GM18502 (cell line): ENCODE data around the gene LARGE1.
"Not testable (repeated sequence)": the region's sequence is repeated elsewhere in the genome, so short reads cannot be mapped to it uniquely, and the experiment has no call there.

Source experiments
- ATAC-seq: cut with Tn5 transposase; IDR thresholded peaks from one replicate; pipeline ENCODE4 v1.9.1; 2021; ENCODE audit warnings: mild to moderate bottlenecking; ENCODE audit not compliant: unreplicated experiment, poor library complexity

LARGE1 gene

DNA sequence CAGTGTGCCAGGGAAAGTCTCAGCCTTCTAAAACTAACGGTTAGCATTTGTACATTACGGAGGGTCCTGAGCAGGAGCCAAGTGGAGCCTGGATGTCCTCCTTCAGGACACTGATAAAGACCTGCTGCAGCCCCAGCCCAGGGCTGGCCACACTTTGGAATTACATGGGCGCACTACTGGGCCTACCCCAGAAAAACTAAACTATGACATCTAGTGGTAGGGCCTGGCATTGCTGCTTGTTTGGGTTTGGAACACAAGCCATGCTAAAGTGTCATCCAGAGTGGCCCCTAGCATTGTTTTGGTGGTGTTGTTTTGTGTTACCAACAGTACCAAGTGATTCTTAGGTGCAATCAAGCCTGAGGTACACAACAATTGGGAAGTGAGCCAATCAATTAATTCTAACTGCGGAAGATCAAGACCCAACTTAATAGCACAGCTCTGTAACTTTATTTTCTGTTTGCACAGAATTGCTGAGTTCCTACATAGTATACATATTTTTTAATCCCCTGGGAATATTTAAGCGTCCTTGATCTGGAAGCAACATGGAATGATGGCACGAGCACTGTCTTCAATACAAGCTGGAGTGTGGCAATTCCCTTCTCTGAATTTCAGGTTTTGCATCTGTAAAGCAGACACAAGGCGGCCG lies 340.7 kb downstream of the LARGE1 start:
- peak; percentile 49 for ATAC-seq

DNA sequence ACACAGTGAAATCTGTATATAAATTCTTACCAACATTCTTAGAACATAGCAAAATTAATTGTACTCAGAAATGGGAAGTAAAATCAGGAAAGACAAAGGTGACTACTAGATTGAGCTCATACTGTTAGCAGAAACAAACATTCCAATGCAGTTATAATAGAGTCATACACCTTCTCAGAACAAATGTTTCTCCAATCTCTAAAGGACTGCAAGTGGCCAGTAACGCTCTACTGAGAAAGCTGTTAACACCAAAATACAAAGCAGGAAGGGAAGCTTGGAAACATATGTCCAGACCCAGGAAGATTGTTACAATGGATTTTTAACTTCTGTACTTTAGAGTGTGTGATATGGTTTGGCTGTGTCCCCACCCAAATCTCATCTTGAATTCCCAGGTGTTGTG lies 341.5 kb downstream of the LARGE1 start:
- ATAC-seq, result no peak

DNA sequence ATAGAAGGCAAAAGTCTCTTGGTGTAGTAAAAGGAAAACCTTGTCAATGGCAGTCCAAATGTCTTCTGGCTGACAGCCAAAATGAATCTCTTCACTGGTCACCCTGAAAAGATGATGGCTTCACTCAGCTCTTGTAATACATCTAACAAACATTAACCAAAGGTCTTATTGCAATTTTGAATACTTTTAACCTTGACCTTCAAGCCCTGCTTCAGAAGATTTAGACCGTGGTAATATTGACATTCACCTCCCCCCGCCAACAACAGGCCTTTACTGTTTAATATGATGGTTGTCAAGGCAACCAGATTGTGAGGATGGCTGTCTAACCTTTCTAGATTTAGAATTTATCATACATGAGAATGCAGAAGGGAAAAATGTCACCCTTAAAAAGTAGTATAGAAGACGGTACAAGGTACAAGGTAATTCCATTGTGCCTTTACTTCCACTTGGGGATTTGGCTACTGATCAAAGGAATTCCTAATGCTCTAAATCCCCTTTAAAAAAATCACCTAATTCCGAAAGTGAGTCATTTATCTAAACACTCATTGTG lies 342.3 kb downstream of the LARGE1 start:
- ATAC-seq, result no peak

DNA sequence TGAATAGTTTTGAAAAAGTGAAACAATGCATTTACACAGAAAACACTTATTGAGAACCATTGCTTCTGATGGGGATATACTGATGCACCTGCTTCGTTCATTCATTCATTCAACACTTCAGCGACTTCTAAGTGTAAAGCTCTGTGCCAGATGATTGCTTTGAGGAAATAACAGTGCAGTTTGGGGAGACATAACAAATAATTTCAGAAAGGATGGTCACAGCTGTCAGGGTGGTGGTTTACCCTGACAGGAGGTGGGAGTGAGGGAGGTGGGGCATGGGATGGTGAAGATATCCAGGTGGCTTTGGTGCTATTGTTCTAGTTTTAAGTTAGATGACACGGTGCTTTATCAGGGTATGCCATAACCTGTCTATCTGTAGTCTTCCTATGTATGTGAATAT lies 344.1 kb downstream of the LARGE1 start:
- ATAC-seq, result no peak

DNA sequence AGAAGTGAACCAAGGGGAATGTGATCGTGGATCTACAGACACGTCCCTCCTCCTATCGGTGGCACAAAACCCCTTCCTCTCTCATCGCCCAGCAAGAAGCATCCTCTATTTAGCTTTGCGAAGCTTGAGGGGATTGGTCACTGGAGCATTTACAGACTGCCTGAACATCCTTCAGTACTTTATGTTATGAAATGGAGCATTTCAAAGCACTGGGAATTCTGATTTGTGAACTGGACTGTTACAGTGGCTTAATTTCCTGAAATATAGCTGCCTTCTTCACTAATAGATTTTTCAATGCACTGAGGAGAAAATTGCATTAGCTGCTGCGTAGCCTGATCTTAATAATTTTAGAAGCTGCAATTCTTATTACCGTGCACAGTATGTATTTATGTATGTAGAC lies 344.5 kb downstream of the LARGE1 start:
- ATAC-seq, result no peak

DNA sequence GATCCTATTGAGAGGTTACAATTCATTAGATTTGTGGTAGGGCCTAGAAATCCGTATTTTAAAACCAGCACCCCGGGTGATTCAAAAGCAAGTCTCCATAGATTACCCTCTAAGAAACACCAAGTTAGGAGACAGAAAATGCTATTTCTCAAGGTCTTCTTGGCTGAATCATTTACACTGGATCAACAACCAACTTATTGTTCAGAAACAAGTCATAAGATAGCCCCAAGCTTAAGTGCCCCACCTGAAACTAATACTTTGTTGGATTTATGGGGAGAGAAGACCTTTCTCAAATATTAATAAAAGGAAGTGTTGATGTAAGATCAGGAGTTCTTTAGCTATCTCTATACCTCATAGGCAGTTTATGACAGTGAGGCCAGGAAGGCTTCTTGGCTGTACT lies 345.2 kb downstream of the LARGE1 start:
- ATAC-seq, result no peak

DNA sequence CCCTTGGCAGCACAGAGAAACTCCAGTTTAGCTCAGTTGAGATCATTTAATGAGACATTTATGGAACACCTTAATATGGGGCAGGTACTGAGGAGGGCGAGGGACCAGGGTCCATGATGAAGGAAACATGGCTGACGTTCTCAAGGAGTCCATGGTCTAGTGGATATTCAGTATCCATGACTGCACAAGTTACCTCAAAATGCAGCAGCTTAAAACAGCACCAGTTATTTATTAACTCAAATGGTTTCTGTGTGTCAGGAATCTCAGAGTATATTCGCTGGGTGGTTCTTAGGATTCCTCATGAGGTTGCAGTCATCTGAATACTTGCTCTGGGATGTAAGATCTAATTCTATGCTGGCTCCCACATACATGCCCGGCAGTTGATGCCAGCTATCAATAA lies 346.8 kb downstream of the LARGE1 start:
- no peak for ATAC-seq

DNA sequence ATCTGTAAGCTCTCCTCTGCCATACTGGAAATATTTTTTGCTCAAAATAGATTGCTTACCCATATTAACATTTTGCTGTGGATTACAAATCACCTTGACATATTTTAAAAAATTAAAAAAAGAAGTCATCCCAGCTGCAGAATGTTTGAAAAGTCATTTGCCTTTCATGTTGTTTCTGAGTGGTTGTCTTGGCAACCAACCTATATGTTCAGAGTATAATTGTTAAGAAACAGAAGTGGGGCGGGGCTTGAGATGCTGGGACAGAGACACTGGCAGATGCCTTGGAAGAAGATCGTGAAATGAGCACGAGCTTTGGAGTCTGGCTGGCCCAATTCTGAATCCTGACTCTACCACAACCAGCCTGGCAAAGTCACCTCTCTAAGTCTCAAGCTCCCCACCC lies 348.2 kb downstream of the LARGE1 start:
- no peak for ATAC-seq

DNA sequence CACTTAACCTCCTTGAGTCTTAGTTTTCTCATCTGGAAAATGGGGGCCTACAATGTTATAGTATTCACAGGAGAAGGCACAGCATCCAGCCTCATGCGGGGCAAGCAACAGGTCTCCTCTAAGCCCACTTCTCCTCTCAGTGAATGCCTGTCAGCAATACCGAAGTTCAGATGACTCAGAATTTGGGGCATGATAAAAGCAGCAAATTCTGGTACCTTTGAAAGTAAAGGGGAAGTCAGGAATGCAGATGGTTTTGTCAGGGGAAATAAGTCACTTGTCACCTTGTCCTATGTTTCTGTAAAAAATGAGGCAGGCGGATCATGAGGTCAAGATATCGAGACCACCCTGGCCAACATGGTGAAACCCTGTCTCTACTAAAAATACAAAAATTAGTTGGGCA lies 350.2 kb downstream of the LARGE1 start:
- no peak for ATAC-seq

DNA sequence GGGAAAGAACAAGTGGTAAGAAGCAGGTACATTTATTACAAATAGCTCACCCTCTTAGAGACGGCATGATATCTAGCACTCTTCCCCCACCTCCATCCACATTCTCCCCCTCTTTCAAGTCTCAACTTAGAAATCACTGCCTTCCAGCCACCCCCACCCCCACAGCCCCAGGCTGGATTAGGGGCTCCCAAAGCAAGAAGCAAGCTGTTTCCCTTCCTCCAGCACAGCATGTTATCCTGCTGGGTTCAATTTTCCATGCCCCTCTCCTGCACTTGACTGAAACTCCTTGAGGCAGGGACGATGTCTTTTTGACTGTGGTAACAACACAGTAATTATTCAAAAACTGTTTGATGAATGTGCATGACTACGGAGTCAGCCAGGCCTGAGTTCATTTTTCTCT lies 350.7 kb downstream of the LARGE1 start:
- no peak for ATAC-seq

DNA sequence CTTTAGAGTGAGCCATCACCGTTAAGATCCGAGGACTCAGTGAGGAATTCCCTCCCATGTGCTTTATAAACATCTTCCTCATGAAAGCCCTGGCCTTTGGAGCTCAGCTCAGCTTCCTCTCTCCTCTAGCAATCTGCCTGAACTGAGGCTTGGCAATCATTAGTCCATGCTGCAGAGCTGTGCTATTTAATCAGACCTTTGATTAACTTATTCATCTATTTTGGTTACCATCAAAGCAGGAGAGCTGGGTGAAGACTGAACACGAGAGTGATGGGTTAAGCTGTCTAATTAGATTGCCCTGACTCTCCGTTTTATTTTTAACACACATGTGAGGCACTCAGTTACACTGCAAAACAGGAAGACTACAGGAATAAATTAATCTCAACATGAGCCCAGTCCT lies 351.3 kb downstream of the LARGE1 start:
- no peak for ATAC-seq

DNA sequence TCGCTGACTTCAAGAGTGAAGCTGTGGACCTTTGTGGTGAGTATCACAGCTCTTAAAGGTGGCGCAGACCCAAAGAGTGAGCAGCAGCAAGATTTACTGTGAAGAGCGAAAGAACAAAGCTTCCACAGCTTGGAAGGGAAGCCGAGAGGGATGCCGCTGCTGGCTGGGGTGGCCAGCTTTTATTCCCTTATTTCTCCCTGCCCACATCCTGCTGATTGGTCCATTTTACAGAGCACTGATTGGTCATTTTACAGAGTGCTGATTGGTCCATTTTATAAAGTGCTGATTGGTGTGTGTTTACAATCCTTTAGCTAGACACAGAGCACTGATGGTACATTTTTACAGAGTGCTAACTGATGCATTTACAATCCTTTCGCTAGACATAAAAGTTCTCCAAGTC lies 353.8 kb downstream of the LARGE1 start:
- ATAC-seq, result not testable (repeated sequence)

DNA sequence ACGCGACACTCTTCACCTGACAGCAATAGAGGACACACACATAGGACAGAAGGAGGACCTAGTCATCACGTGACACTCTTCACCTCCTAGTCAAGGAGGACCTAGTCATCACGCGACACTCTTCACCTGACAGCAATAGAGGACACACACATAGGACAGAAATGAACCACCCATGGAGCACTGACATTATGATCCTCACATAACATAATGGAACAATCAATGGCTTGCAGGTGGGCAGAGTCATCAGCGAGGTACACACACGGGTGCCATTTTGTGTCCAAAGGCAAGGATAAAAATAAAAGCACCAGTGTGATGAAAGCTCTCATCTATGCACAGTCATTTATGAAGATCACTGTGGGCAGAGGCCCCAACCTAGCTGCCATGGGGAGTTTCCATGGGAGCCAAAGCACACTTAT lies 354.7 kb downstream of the LARGE1 start:
- no peak for ATAC-seq

DNA sequence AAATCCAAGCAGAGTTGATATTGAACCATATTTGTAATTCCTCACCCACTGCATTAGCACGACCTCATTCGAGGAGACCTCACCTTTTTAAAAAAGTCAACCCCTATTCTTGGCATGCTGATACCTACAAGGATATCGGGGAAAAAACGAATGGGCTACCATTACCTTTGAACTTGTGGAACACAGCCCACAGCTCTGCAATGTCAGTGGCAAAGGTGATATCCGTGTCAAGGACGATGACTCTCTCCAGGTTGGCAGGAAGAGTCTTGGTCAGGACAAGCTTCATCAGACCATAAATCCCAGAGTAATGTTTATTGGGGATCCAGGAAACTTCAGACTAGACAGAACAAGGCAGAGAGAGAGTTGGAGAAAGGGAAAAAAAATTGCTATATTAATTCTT lies 355.6 kb downstream of the LARGE1 start:
- ATAC-seq, result no peak

DNA sequence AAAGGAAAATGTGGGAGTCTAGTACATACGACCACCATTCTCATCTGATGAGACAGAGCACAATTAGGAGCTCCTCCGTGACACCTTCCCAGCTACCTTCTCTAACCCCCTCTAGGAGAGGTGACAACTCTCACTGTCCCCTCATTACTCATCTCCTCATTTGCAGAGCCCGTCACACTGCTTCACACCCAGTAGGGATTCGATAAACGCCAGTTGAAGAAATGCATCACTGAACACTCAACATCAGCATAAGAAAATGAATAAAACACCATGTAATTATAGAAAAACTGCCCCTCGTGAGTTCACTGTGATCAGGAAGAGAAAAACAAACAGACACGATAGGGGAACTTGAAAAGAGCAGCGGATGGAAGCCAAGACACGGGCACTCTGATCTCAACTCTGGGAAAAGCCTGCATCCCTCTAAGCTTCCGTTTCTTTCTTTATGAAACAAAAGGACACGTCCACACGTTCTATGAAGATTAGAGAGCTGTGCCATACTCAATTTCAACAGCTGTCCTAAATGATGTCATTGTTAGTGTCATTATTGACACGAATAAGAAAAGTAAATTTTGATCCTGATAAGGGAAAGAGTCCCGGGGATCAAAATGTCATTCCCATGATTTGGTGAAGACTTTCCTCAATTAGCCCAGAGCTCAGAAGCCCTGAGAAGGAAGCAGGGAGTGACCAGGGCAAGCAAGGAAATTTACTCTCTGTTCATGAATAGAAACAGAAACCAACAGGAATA lies 356.9 kb downstream of the LARGE1 start:
- no peak for ATAC-seq

DNA sequence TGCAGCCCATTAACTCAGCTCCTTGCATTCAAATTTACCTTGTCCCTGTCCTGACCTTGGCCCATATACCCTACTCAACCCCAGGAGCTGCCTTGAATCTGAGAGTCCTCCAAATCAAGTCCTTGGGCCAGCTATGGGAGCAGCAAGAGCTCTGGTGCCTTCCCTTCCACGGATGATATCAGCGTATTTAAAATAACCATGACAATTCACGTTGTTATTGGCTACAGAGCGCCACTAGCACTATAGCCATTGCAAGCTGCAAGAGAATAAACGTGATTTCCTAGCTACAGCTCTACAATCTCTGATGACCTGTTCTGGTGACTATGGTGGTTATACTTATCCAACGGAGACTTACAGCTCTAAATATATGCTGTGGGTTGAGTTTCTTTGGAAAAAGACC lies 357.8 kb downstream of the LARGE1 start:
- ATAC-seq, result no peak

DNA sequence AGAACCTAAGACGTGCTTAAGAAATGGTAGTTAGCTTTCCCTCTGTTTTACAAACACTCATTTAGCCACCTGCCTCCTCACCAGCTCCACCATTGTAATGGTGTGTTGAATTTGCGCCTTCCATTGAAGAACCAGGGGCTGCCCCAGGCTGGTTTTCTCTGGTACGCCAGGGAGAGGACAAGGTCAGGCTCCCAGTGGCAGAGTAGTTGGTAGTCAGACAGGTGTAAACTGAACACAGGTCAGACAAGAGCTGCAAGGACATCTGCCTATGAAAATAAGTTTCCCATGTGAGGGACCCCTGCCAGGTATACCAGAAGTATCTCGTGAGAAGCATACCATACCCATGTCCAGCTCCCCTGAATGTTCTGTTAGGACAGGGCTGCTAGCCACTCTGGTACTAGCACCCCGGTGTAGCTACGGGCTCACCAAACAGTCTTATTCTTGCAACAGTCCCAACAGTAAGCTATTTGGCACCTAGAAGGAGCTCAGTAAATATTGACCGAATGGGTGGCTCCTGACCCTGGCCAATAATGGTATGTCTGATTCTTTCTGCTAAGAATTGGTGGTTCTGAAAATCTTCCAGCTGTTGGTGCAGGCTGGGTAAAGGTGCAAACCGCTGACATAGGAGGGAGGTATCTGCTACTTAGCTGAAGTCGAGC lies 359.0 kb downstream of the LARGE1 start:
- ATAC-seq, result no peak

DNA sequence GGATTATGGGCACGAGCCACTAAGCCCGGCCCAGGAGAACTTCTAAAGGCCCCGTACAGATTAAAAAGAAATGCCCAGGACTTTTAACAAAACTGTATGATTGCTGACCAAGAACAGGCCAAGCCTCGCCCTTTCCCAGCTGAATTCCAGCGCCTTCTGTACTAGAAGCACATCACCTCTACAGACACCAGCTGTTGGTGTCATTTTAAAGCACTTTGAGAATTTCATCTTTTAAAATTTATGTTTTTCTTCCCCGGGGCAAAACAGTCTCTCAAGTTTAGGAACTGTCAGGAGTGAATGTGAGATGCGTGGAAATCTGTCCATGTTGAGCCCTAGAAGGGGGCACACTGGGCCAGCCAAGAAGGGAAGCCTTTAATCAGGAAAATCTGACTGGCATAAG lies 362.4 kb downstream of the LARGE1 start:
- no peak for ATAC-seq

DNA sequence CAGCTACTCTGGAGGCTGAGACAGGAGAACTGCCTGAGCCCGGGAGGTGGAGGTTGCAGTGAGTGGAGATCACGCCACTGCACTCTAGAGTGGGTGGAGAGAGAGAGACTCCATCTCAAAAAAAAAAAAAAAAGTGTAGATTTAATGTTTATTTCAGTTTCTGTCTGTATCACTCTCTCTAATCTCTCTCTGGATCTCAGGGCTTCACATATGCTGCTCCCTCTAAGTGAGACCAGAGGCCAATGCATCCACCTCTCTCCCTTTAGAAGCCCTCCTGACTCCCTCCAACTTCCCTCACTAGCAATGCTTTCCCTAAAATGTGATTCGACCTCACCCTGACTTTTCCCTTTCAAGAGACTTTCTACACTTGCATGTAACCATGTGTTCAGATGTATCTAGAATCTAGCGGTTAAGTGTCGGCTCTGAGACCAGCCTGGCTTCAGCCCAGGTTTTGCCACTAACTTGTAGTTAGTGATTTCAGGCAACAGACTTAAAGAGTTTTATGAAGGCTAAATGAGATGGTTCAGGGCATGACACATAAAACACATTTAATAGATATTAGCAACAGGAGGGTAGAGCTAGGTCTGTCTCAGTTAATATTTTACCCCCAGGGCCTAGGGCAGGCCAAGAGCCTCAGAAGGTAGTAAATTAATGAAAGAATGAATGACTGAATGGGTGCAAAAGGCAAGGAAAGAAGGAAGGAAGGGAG lies 364.3 kb downstream of the LARGE1 start:
- ATAC-seq, result no peak

DNA sequence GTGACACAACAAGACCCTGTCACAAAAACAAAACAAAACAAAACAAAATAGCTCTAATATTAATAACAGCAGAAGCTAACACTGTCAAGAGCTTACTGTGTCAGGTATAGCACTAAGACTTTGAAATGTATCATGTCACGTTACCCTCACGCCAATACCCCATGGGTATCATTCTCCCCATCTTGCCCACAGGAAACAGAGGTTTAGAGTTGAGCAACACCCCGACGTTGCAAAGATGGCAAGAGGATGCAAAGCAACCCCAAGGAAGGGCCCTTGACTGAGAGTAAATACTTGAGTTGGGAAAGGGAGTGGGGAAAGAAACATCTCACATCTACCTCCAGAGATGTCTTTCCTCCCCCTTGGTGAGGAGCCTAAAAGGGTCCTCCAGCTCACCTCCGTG lies 366.8 kb downstream of the LARGE1 start:
- no peak for ATAC-seq

DNA sequence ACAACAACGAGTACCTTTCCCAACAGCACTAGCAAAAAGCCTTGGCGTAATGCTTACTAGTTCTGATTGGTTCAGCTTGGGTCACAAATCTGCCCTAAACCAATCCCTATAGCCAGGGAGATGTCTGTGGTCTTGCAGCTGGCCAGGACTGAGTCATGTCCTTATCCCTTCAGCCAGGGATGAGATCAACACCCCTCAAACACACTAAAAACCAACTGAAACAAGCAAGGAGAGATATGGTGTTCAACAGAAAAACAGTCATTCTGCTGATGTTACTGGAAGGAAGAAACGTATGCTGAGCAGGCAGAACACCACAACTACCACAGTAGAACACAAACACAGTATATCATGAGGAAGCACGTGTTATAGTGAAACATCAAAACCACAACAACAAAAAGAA lies 375.6 kb downstream of the LARGE1 start:
- no peak for ATAC-seq
